BE2C (cell line): ENCODE results near the gene HEBP2.

Experiments
- DNase-seq: peaks from one replicate; pipeline ENCODE4 v3.0.0-alpha.2; 2020
- H3K27me3 ChIP-seq: fragments of 250-450 bp; sonication (Bioruptor Pico); 2 replicates; pipeline ENCODE4 v1.5.1; 2020; ENCODE audit warnings: mild to moderate bottlenecking
- H3K36me3 ChIP-seq: fragments of 250-450 bp; sonication (Bioruptor Pico); 2 replicates; pipeline ENCODE4 v1.5.1; 2020; ENCODE audit warnings: mild to moderate bottlenecking
- H3K4me1 ChIP-seq: fragments of 250-450 bp; sonication (Bioruptor Pico); 2 replicates; pipeline ENCODE4 v1.5.1; 2020
- H3K4me3 ChIP-seq: 2 replicates; pipeline ENCODE4 v1.5.1; 2011; ENCODE audit warnings: low read depth, low read length
- H3K9me3 ChIP-seq: fragments of 250-450 bp; sonication (Bioruptor Pico); 2 replicates; pipeline ENCODE4 v1.5.1; 2020
- TF ChIP-seq, protein P1 (sequence below): IDR thresholded peaks from 2 replicates; pipeline ENCODE4 v1.5.1; 2012; ENCODE audit warnings: mild to moderate bottlenecking, low read depth, low read length

The HEBP2 gene

DNA sequence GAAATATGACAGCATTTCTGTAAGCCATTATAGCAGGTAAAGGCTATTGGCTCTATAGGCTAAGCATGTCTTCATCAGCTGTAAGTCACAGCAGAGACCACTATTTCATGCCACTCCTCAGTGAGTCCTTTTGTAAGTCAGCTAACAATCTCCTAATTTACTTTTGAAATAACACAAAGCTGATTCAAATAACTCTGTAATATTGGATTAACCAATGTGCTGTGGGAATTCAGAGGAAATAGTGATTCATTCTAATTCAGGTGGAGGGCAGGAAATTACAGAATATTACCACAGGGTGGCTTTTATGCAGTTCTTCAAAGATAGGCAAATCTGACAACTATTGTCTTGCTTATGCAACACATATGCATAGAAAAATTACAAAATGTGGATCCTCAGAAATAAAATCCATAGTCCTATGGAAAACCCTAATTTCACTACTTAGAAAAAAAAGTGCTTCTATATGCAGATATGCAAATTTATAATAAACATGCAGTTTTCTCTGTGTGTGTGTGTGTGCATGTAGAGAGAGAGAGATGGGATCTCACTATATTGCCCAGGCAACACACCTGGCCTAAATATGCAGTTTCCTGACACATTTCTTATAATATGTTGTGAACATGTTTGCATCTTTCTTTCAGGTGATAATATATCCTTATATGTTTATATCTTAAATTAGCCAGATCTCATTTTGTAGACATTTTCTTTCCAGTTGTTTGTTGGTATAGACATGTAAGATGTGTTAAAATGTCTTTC lies 31.1 kb upstream of the HEBP2 start:
- H3K4me3 ChIP-seq, result no peak overlapping the region
- TF ChIP-seq, protein P1, sequence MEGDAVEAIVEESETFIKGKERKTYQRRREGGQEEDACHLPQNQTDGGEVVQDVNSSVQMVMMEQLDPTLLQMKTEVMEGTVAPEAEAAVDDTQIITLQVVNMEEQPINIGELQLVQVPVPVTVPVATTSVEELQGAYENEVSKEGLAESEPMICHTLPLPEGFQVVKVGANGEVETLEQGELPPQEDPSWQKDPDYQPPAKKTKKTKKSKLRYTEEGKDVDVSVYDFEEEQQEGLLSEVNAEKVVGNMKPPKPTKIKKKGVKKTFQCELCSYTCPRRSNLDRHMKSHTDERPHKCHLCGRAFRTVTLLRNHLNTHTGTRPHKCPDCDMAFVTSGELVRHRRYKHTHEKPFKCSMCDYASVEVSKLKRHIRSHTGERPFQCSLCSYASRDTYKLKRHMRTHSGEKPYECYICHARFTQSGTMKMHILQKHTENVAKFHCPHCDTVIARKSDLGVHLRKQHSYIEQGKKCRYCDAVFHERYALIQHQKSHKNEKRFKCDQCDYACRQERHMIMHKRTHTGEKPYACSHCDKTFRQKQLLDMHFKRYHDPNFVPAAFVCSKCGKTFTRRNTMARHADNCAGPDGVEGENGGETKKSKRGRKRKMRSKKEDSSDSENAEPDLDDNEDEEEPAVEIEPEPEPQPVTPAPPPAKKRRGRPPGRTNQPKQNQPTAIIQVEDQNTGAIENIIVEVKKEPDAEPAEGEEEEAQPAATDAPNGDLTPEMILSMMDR, result peak; percentile 15; the same call in 1 of the 2 replicates
- DNase-seq, result no peak
- H3K9me3 ChIP-seq, result no peaks in the 10 kb centered on the region
- peaks cover 24% of the 10 kb centered on the region for H3K4me1 ChIP-seq
- no peaks in the 10 kb centered on the region for H3K36me3 ChIP-seq
- no peaks in the 10 kb centered on the region for H3K27me3 ChIP-seq

GRCh38 chr6:138374230-138374629 lies 29.8 kb upstream of the HEBP2 start:
- H3K4me3 ChIP-seq, result no peak overlapping the region
- no peak for DNase-seq
- H3K9me3 ChIP-seq, result no peaks in the 10 kb centered on the region
- H3K4me1 ChIP-seq, result peaks cover 28% of the 10 kb centered on the region
- TF ChIP-seq, protein P1, result no peak
- H3K36me3 ChIP-seq, result no peaks in the 10 kb centered on the region
- H3K27me3 ChIP-seq, result no peaks in the 10 kb centered on the region

DNA sequence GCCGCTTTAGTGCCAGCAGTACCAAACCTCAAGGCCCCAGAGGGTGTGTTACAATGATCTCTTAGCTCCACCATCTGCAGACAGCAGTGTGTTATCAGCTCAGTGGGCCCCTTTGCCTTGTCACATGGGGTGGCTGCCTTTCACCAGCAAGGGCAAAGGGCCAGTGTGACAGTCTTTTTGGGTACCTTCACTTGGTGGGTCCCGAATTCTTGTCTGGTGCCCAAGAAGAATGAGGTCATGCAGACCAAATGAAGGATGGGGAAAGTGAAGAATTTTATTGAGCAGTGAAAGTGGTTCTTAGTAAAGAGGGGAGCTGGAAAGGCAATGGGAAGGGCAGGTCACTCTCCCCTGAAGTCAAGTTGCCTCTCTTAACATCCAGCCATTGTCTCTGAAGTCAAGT lies 29.2 kb upstream of the HEBP2 start:
- no peaks in the 10 kb centered on the region for H3K27me3 ChIP-seq
- peaks cover 28% of the 10 kb centered on the region for H3K4me1 ChIP-seq
- no peaks in the 10 kb centered on the region for H3K9me3 ChIP-seq
- H3K36me3 ChIP-seq, result no peaks in the 10 kb centered on the region
- TF ChIP-seq, protein P1, result no peak
- no peak for DNase-seq
- H3K4me3 ChIP-seq, result no peak overlapping the region

GRCh38 chr6:138377042-138377441 lies 27.0 kb upstream of the HEBP2 start:
- Histone ChIP-seq H3K9me3 (no peaks in the 10 kb centered on the region), H3K4me1 (peaks cover 21% of the 10 kb centered on the region), H3K27me3 (no peaks in the 10 kb centered on the region), H3K4me3 (no peak overlapping the region), H3K36me3 (no peaks in the 10 kb centered on the region)
- DNase-seq, result no peak
- TF ChIP-seq, protein P1, result no peak

DNA sequence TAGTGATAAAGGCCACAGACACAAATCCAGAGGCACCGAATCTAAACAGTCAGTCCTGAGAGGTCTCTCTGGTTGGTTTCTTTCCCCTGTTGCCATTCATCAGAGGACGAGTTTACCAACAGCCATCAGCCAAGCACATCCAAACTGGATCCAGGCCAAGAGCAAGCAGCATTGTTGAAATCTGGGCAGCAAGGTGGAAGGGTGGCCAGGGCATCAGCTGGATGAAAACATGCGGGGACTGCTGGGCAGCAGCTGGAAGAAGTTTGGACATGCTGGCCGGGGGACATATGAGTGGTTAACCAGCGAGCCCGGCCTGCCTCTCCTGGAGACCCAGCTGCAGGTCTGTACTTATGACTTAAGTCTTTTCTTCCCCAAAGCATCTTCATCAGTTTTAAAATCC lies 26.2 kb upstream of the HEBP2 start, which contains the start of gene SMIM28:
Gene SMIM28, plus strand, starts transcription at position 62 of the 400 bp plus-strand sequence. Its CDS starts 168 bp downstream, at position 230.
- TF ChIP-seq, protein P1, result no peak
- Histone ChIP-seq H3K9me3 (no peaks in the 10 kb centered on the region), H3K4me3 (no peak within 1 kb of the TSS), H3K36me3 (no peaks in the 10 kb centered on the region), H3K4me1 (peaks cover 17% of the 10 kb centered on the region), H3K27me3 (no peaks in the 10 kb centered on the region)
- peak; percentile 28 for DNase-seq

- H3K27me3 ChIP-seq, result no peaks in the 10 kb centered on the region
- H3K4me1 ChIP-seq, result peaks cover 15% of the 10 kb centered on the region
- no peak for DNase-seq
- H3K9me3 ChIP-seq, result no peaks in the 10 kb centered on the region
- TF ChIP-seq, protein P1, result no peak
- H3K36me3 ChIP-seq, result no peaks in the 10 kb centered on the region
- H3K4me3 ChIP-seq, result no peak overlapping the region
Measured at GRCh38 chr6:138378463-138378862, 25.6 kb upstream of the HEBP2 start.
